K562 (cell line): Measurements from ENCODE around the gene EYA2. TPM values are rescaled to one million over a fixed set of nuclear protein-coding genes. Genes with fewer than 3 reads are reported as not detected.
A peak's percentile ranks its signal among the peaks of the same experiment; 100 is the strongest.

Experiments used
- ATAC-seq: fragments of 200-7000 bp; cut with Tn5 transposase; 3 replicates; pipeline ENCODE4 v1.9.1; 2020; ENCODE audit warnings: moderate library complexity
- BruUV-seq: library from RNA; stranded (reverse); fragments of 400-500 nt; replicated peaks from 2 replicates; lab custom pipeline; 2021; lab: Mats Ljungman, UMichigan
- CTCF ChIA-PET: fragments of 300-600 bp; formaldehyde crosslinking; extraction: SDS; loops from one replicate; lab custom pipeline; 2021; ENCODE audit warnings: low intra/inter-chr PET ratio; lab: Yijun Ruan, JAX
- POLR2A ChIA-PET: fragments of 300-600, 350-650 bp; sonication (Branson Sonifier 250); formaldehyde crosslinking; extraction: SDS; loops from one replicate; lab custom pipeline; 2021; ENCODE audit warnings: antibody characterized with exemption, inconsistent platforms; lab: Yijun Ruan, JAX
- DNase-seq, 4 experiments: peaks; one replicate each; pipeline versions ENCODE4 v3.0.0 to v3.0.0-alpha.2; 2011 to 2018; ENCODE audit warnings: low spot score in 3 of 4, mixed read lengths in 3 of 4; ENCODE audit errors: extremely low read depth in 1 of 4
- FAIRE-seq: peaks from 2 replicates; lab custom pipeline; 2011; peaks lifted over from hg19 to GRCh38; lab: Jason Lieb, UNC
- H2AFZ ChIP-seq: 2 replicates; pipeline ENCODE4 v1.6.0; 2011; ENCODE audit warnings: low read depth, low read length, control low read depth, inconsistent platforms
- H3K27ac ChIP-seq: fragments of 200-600 bp; 3 replicates; pipeline ENCODE4 v1.8.0; 2011; ENCODE audit warnings: low read depth, mild to moderate bottlenecking, control low read depth, inconsistent platforms, low read length, moderate library complexity, mixed read lengths; ENCODE audit errors: extremely low read depth
- H3K27me3 ChIP-seq, 2 experiments: fragments of 300-600 bp in 1 of 2; 2 replicates in 1 of 2; 3 replicates in 1 of 2; pipeline versions ENCODE4 v1.6.0 to v1.8.0; 2011; ENCODE audit warnings: inconsistent platforms in 2 of 2, low read length in 2 of 2, mild to moderate bottlenecking in 1 of 2, mixed read lengths in 1 of 2, moderate library complexity in 1 of 2; ENCODE audit not compliant: control insufficient read depth in 2 of 2, insufficient read depth in 2 of 2
- H3K36me3 ChIP-seq: fragments of 300-600 bp; 3 replicates; pipeline ENCODE4 v1.8.0; 2011; ENCODE audit warnings: mild to moderate bottlenecking, low read length, inconsistent platforms; ENCODE audit not compliant: control insufficient read depth, insufficient read depth
- H3K4me1 ChIP-seq, 2 experiments: fragments of 200-600 bp in 1 of 2; replicated peaks in 1 of 2; 2 replicates in 1 of 2; 3 replicates in 1 of 2; pipeline versions ENCODE4 v1.5.1 to v1.8.0; 2011; ENCODE audit warnings: inconsistent platforms in 2 of 2, low read length in 2 of 2, mild to moderate bottlenecking in 1 of 2, mixed read lengths in 1 of 2, moderate library complexity in 1 of 2; ENCODE audit not compliant: control insufficient read depth in 2 of 2, insufficient read depth in 2 of 2
- H3K4me2 ChIP-seq: 2 replicates; pipeline ENCODE4 v1.6.1; 2011; ENCODE audit warnings: low read length, control low read depth, inconsistent platforms, mixed read lengths; ENCODE audit not compliant: insufficient read depth
- H3K4me3 ChIP-seq: fragments of 200-600 bp; sonication (generic), shearing (Covaris generic); 2 replicates; pipeline ENCODE4 v1.5.1; 2016; ENCODE audit warnings: control low read depth, inconsistent platforms
- H3K79me2 ChIP-seq: fragments of 200-600 bp; 3 replicates; pipeline ENCODE4 v1.8.0; 2011; ENCODE audit warnings: low read length, inconsistent platforms; ENCODE audit not compliant: control insufficient read depth, insufficient read depth
- H3K9ac ChIP-seq, 2 experiments: 2 replicates each; pipeline versions ENCODE4 v1.6.0 to v1.6.1; 2011; ENCODE audit warnings: low read depth in 2 of 2, low read length in 2 of 2, control low read depth in 1 of 2, inconsistent platforms in 1 of 2, mild to moderate bottlenecking in 1 of 2, mixed read lengths in 1 of 2; ENCODE audit not compliant: insufficient read depth in 1 of 2
- H3K9me1 ChIP-seq: one replicate; pipeline ENCODE4 v1.6.0; 2011; ENCODE audit warnings: inconsistent platforms, mild to moderate bottlenecking, low read length, moderate library complexity; ENCODE audit not compliant: control insufficient read depth, insufficient read depth
- H3K9me3 ChIP-seq: replicated peaks from 2 replicates; pipeline ENCODE4 v1.5.1; 2011; ENCODE audit warnings: low read depth, low read length, inconsistent platforms; ENCODE audit not compliant: control insufficient read depth, insufficient read depth
- H4K20me1 ChIP-seq: replicated peaks from 2 replicates; pipeline ENCODE4 v1.6.1; 2011; ENCODE audit warnings: low read length, inconsistent platforms, mixed read lengths; ENCODE audit not compliant: control insufficient read depth, insufficient read depth
- BCLAF1 ChIP-seq, 2 experiments: fragments of 450-650 bp in 1 of 2; IDR thresholded peaks; 2 replicates each; pipeline ENCODE4 v1.6.1; 2011 to 2017; ENCODE audit warnings: low read depth in 2 of 2, antibody characterized with exemption in 1 of 2, borderline replicate concordance in 1 of 2, low read length in 1 of 2, mild to moderate bottlenecking in 1 of 2, mixed read lengths in 1 of 2; ENCODE audit not compliant: control insufficient read depth in 1 of 2
- EHMT2 ChIP-seq: fragments of 450-650 bp; IDR thresholded peaks from 2 replicates; pipeline ENCODE4 v1.6.1; 2018; ENCODE audit warnings: antibody characterized with exemption
- ELK3 ChIP-seq: fragments of 450-650 bp; formaldehyde crosslinking; IDR thresholded peaks from 2 replicates; pipeline ENCODE4 v1.4.0; 2020; ENCODE audit warnings: mild to moderate bottlenecking
- GABPB1 ChIP-seq: sonication (generic); formaldehyde crosslinking; IDR thresholded peaks from 2 replicates; pipeline ENCODE4 v1.8.0; 2022; ENCODE audit warnings: mild to moderate bottlenecking, missing genetic modification reagents
- HMBOX1 ChIP-seq: sonication (generic); IDR thresholded peaks from 2 replicates; pipeline ENCODE4 v1.6.1; 2016
- YBX1 ChIP-seq: fragments of 450-650 bp; IDR thresholded peaks from 2 replicates; pipeline ENCODE4 v1.7.1; 2016; ENCODE audit warnings: mild to moderate bottlenecking
- ZBTB11 ChIP-seq, 3 experiments: fragments of 200-800 bp in 1 of 3; fragments of 250-450 bp in 1 of 3; fragments of 450-650 bp in 1 of 3; sonication (Bioruptor Pico) in 1 of 3; sonication (Bioruptor generic) in 1 of 3; formaldehyde crosslinking in 1 of 3; IDR thresholded peaks; 2 replicates each; pipeline versions ENCODE4 v1.6.1 to v1.8.0; 2016 to 2022; ENCODE audit warnings: mild to moderate bottlenecking in 2 of 3, missing genetic modification characterization in 2 of 3, missing compliant biosample characterization in 1 of 3, moderate library complexity in 1 of 3
- ZBTB26 ChIP-seq: fragments of 450-650 bp; formaldehyde crosslinking; IDR thresholded peaks from 2 replicates; pipeline ENCODE4 v1.4.0; 2022; ENCODE audit warnings: missing genetic modification characterization
- WGBS: fragments of 100-300 bp; shearing (Covaris generic); methylation state at CpG from one replicate; pipeline ENCODE4 v1.1.6; 2016; ENCODE audit warnings: low coverage, mixed read lengths; ENCODE audit not compliant: insufficient coverage; ENCODE audit errors: missing lambda C conversion rate; 5-methylcytosine and 5-hydroxymethylcytosine counted together
- in situ Hi-C: fragments of 300-500 bp; cut with MboI; formaldehyde crosslinking; loops from 4 replicates; pipeline ENCODE4 v1.15.0; 2018; ENCODE audit warnings: inconsistent platforms, mixed read lengths
- intact Hi-C: fragments of 100-400 bp; cut with micrococcal nuclease; formaldehyde crosslinking; loops from 2 replicates; pipeline ENCODE4 v1.14.2; 2022
- polyA plus RNA-seq, 8 experiments: library from polyadenylated mRNA; depleted of rRNA in 4 of 8; stranded (reverse) in 5 of 8; unstranded in 3 of 8; fragments of >200 nt; fragmentation: Nextera tagmentation in 2 of 8; fragmentation: Illumina TruSeq in 1 of 8; extraction: Ambion mirVana in 2 of 8; extraction: Trizol in 1 of 8; gene quantifications; 2 replicates each; pipeline versions ENCODE4 v1.2.1 to v1.2.3, GENCODE V29; 2011 to 2014; ENCODE audit warnings: inconsistent platforms in 1 of 8, missing spikeins in 1 of 8
- total RNA-seq, 7 experiments: library from RNA; depleted of rRNA in 6 of 7; stranded (reverse); fragments of >200 nt in 6 of 7; fragmentation: Illumina TruSeq in 2 of 7; extraction: Trizol in 2 of 7; gene quantifications; 2 replicates each; pipeline versions ENCODE4 v1.2.1 to v1.2.3, GENCODE V29; 2011 to 2021; ENCODE audit warnings: low replicate concordance in 1 of 7

The EYA2 gene
- total and polyA plus RNA-seq, 9 of the 15 experiments (the other 6 are each of a cell fraction or from before 2014, with no cell fraction given): 0.03 TPM; not detected in 8

- H3K9me1 ChIP-seq: no peaks in the 10 kb centered on the region
- no peak overlapping the region for H3K27ac ChIP-seq
- 5% methylated on average over 1 of the region's 1 CpG for WGBS
- no peaks in the 10 kb centered on the region for H3K9me3 ChIP-seq
- no peak overlapping the region for H3K4me2 ChIP-seq
- no peaks in the 10 kb centered on the region for H3K36me3 ChIP-seq
- FAIRE-seq (no peak), DNase-seq (no peak)
- no peak overlapping the region for H2AFZ ChIP-seq
- no peak overlapping the region for H3K4me3 ChIP-seq
- peaks cover 17 to 25% of the 10 kb centered on the region in 2 experiments for H3K27me3 ChIP-seq
- POLR2A ChIA-PET: no interaction called here
- in situ Hi-C loops: no loop called here
- TF ChIP-seq ZBTB26 (CRISPR knock-in tag) (0 out of 2 replicates have a peak, but pooled peaks have one; percentile 9), HMBOX1 (peak; percentile 53), GABPB1 (CRISPR knock-in tag) (no peak), ZBTB11 (CRISPR knock-in tag; IDR thresholded peaks at IDR 0.05) (peak in 1 of 3 experiments; percentile 69; a peak in 2 of 6 replicates), BCLAF1 (IDR thresholded peaks at IDR 0.05; ENCODE audit: borderline replicate concordance in 1 of 2, control insufficient read depth in 1 of 2, low read depth in 2 of 2, low read length in 1 of 2) (peak in 1 of 2 experiments; percentile 84; a peak in 2 of 4 replicates), ELK3 (no peak), EHMT2 (peak; percentile 50; the same call in 1 of the 2 replicates), YBX1 (peak; percentile 81)
- TF ChIP-seq, all 486 proteins: peak for 6
- no peaks in the 10 kb centered on the region for H4K20me1 ChIP-seq
- H3K9ac ChIP-seq: no peak overlapping the region
- peaks cover 0 to 8% of the 10 kb centered on the region in 2 experiments; a peak in 2 of 5 replicates for H3K4me1 ChIP-seq
- intact Hi-C loops: no loop called here
- CTCF ChIA-PET: interaction anchor here (0.8 kb wide), 1 partner anchor 1429 kb away, joined by 3 read pairs; no protein-coding TSS in a partner anchor
- BruUV-seq: no TSS peak
- no peaks in the 10 kb centered on the region for H3K79me2 ChIP-seq
- no peak for ATAC-seq
These were observed 296.5 kb downstream of the EYA2 start for GRCh38 chr20:47191074-47191673.
